HepG2 (cell line): Measurements from ENCODE around the gene EIF4E1B. TPM values are rescaled to one million over a fixed set of nuclear protein-coding genes. Genes with fewer than 3 reads are reported as not detected.

Experiments
- CBX1 ChIP-seq: IDR thresholded peaks from one replicate; pipeline ENCODE4 v1.6.1; 2016; ENCODE audit warnings: antibody characterized with exemption, low read depth
- DR1 ChIP-seq: sonication (generic); formaldehyde crosslinking; IDR thresholded peaks from 2 replicates; pipeline ENCODE4 v1.8.0; 2021; ENCODE audit warnings: mild to moderate bottlenecking, missing genetic modification reagents, inconsistent platforms
- FOXK1 ChIP-seq: sonication (generic); formaldehyde crosslinking; IDR thresholded peaks from 2 replicates; pipeline ENCODE4 v1.4.0; 2020; ENCODE audit warnings: low read depth, missing genetic modification reagents, borderline replicate concordance
- FOXO4 ChIP-seq: sonication (generic); formaldehyde crosslinking; conservative IDR thresholded peaks from 2 replicates; pipeline ENCODE4 v1.8.1; 2023; ENCODE audit warnings: missing genetic modification reagents
- LCORL ChIP-seq, 2 experiments: fragments of 450-650 bp in 1 of 2; sonication (generic) in 1 of 2; formaldehyde crosslinking in 1 of 2; IDR thresholded peaks; 2 replicates each; pipeline versions ENCODE4 v1.5.0 to v1.6.1; 2017 to 2020; ENCODE audit warnings: antibody characterized with exemption in 1 of 2, missing genetic modification reagents in 1 of 2
- MAFK ChIP-seq, 2 experiments: IDR thresholded peaks in 1 of 2; conservative IDR thresholded peaks in 1 of 2; 2 replicates each; pipeline ENCODE4 v1.6.1; 2011; ENCODE audit warnings: improper control_type of control experiment in 2 of 2, low read length in 2 of 2
- MXD4 ChIP-seq: IDR thresholded peaks from 2 replicates; pipeline ENCODE4 v1.6.1; 2016; ENCODE audit warnings: mild to moderate bottlenecking, missing biosample characterization, missing genetic modification reagents
- NR2F6 ChIP-seq, 2 experiments: IDR thresholded peaks; 2 replicates each; pipeline ENCODE4 v1.6.1; 2016; ENCODE audit warnings: antibody characterized with exemption in 1 of 2, mild to moderate bottlenecking in 1 of 2
- POLR2AphosphoS2 ChIP-seq: IDR thresholded peaks from 2 replicates; pipeline ENCODE4 v1.6.1; 2011; ENCODE audit warnings: low read depth, low read length, improper control_type of control experiment
- PPARG ChIP-seq: conservative IDR thresholded peaks from 2 replicates; pipeline ENCODE4 v1.6.1; 2016; ENCODE audit warnings: missing biosample characterization, missing genetic modification reagents
- ZC3H4 ChIP-seq: sonication (generic); formaldehyde crosslinking; IDR thresholded peaks from 2 replicates; pipeline ENCODE4 v1.4.0; 2020; ENCODE audit warnings: missing genetic modification reagents, borderline replicate concordance
- ZFP36 ChIP-seq: fragments of 150-350 bp; IDR thresholded peaks from 2 replicates; pipeline ENCODE4 v1.6.1; 2018; ENCODE audit warnings: borderline replicate concordance, low read length, low read depth; ENCODE audit not compliant: partially characterized antibody
- ZNF251 ChIP-seq: sonication (generic); formaldehyde crosslinking; IDR thresholded peaks from 2 replicates; pipeline ENCODE4 v1.9.0; 2021; ENCODE audit warnings: mild to moderate bottlenecking, missing genetic modification reagents
- ZNF512B ChIP-seq: sonication (generic); formaldehyde crosslinking; IDR thresholded peaks from 2 replicates; pipeline ENCODE4 v1.5.1; 2020; ENCODE audit warnings: missing genetic modification reagents, mild to moderate bottlenecking, borderline replicate concordance
- ZNF530 ChIP-seq: sonication (generic); formaldehyde crosslinking; IDR thresholded peaks from 2 replicates; pipeline ENCODE4 v1.5.0; 2020; ENCODE audit warnings: low read depth, mild to moderate bottlenecking, missing genetic modification reagents
- ZNF772 ChIP-seq: sonication (generic); formaldehyde crosslinking; IDR thresholded peaks from 2 replicates; pipeline ENCODE4 v1.5.0; 2020; ENCODE audit warnings: mild to moderate bottlenecking, missing genetic modification reagents
- polyA plus RNA-seq, 8 experiments: library from polyadenylated mRNA; depleted of rRNA in 3 of 8; stranded (reverse) in 7 of 8; unstranded in 1 of 8; fragments of >200 nt; fragmentation: Illumina TruSeq in 4 of 8; extraction: Trizol in 4 of 8; gene quantifications; 2 replicates each; pipeline versions ENCODE4 v1.2.1 to v1.2.3, GENCODE V29; 2011 to 2016; ENCODE audit warnings: low read depth in 4 of 8, missing spikeins in 1 of 8, mixed read lengths in 1 of 8; ENCODE audit not compliant: insufficient read depth in 1 of 8
- total RNA-seq, 5 experiments: library from RNA; depleted of rRNA; stranded (reverse); fragments of >200 nt; fragmentation: Illumina TruSeq; extraction: Trizol; gene quantifications; 2 replicates each; pipeline ENCODE4 v1.2.3, GENCODE V29; 2016; ENCODE audit warnings: low read depth in 1 of 5
- TF ChIP-seq, protein P1 (sequence below): sonication (generic); IDR thresholded peaks from 2 replicates; pipeline ENCODE4 v1.6.1; 2016; ENCODE audit warnings: low read depth, borderline replicate concordance
- TF ChIP-seq, protein P2 (sequence below): sonication (generic); formaldehyde crosslinking; IDR thresholded peaks from 2 replicates; pipeline ENCODE4 v1.4.0; 2020; ENCODE audit warnings: missing genetic modification reagents
- TF ChIP-seq, protein P3 (sequence below): sonication (generic); formaldehyde crosslinking; IDR thresholded peaks from 2 replicates; pipeline ENCODE4 v1.4.0; 2020; ENCODE audit warnings: missing genetic modification reagents

The EIF4E1B gene
- total and polyA plus RNA-seq, 2 of the 13 experiments (the other 11 are each of a cell fraction or from before 2014, with no cell fraction given), result not detected

DNA sequence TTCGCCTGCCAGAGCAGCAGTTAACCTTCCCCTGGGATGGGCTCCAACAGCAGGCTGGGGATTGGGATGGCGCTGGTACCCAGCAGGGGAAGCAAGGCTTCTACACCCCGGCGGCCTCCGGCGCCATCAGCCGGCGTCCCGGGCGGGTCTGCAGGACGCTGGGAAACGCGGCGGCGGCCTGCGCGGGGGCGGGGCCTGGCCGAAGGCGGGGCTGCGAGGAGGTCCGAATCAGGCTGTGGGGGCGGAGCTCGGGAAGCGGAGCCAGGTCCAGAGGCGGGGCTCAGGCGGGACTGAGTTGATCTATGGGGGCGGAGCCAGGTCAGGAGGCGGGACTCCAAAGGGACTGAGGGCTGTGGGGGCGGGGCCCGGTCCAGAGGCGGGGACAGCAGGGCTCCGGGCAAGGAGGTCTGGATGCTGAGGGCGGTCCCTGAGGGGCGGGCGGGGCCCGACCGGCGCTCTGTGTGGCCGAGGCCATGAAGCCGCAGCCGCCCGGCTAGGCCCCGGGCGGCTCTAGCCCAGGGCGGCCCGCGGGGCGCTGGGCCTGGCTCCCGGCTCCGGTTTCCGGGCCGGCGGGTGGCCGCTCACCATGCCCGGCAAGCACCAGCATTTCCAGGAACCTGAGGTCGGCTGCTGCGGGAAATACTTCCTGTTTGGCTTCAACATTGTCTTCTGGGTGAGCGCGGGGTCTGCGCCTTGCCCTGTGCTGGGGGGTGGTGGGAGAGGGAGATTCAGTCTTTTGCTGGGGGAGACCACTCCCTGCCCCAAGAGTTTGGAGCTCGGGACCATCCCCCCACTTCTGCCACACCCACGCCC lies 16.8 kb downstream of the EIF4E1B start, which contains the start of gene TSPAN17 (continued):
- TF ChIP-seq LCORL (IDR thresholded peaks at IDR 0.05) (no peak), LCORL (CRISPR knock-in tag; IDR thresholded peaks at IDR 0.05) (peak; percentile 54), NR2F6 (IDR thresholded peaks at IDR 0.05) (no peak), NR2F6 (CRISPR knock-in tag; IDR thresholded peaks at IDR 0.05) (no peak), ZNF530 (CRISPR knock-in tag) (no peak), FOXK1 (CRISPR knock-in tag) (no peak), PPARG (CRISPR knock-in tag) (no peak), FOXO4 (CRISPR knock-in tag) (no peak), ZFP36 (no peak), MXD4 (peak; percentile 66; the same call in 1 of the 2 replicates), CBX1 (no peak), ZNF512B (CRISPR knock-in tag) (no peak), ZNF251 (CRISPR knock-in tag) (no peak), DR1 (CRISPR knock-in tag) (peak; percentile 36; the same call in 1 of the 2 replicates), ZNF772 (CRISPR knock-in tag) (peak; percentile 43; the same call in 1 of the 2 replicates), POLR2AphosphoS2 (no peak), MAFK (conservative IDR thresholded peaks at IDR 0.05 in 1 of 2, IDR thresholded peaks at IDR 0.05 in 1 of 2; ENCODE audit: low read length in 2 of 2) (no peak), ZC3H4 (CRISPR knock-in tag) (no peak)
- TF ChIP-seq, protein P1, sequence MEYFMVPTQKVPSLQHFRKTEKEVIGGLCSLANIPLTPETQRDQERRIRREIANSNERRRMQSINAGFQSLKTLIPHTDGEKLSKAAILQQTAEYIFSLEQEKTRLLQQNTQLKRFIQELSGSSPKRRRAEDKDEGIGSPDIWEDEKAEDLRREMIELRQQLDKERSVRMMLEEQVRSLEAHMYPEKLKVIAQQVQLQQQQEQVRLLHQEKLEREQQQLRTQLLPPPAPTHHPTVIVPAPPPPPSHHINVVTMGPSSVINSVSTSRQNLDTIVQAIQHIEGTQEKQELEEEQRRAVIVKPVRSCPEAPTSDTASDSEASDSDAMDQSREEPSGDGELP, result no peak; the same call in 1 of the 2 replicates
- TF ChIP-seq, protein P2, sequence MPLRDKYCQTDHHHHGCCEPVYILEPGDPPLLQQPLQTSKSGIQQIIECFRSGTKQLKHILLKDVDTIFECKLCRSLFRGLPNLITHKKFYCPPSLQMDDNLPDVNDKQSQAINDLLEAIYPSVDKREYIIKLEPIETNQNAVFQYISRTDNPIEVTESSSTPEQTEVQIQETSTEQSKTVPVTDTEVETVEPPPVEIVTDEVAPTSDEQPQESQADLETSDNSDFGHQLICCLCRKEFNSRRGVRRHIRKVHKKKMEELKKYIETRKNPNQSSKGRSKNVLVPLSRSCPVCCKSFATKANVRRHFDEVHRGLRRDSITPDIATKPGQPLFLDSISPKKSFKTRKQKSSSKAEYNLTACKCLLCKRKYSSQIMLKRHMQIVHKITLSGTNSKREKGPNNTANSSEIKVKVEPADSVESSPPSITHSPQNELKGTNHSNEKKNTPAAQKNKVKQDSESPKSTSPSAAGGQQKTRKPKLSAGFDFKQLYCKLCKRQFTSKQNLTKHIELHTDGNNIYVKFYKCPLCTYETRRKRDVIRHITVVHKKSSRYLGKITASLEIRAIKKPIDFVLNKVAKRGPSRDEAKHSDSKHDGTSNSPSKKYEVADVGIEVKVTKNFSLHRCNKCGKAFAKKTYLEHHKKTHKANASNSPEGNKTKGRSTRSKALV (CRISPR knock-in tag), result 0 out of 2 replicates have a peak, but pooled peaks have one; percentile 23
- TF ChIP-seq, protein P3, sequence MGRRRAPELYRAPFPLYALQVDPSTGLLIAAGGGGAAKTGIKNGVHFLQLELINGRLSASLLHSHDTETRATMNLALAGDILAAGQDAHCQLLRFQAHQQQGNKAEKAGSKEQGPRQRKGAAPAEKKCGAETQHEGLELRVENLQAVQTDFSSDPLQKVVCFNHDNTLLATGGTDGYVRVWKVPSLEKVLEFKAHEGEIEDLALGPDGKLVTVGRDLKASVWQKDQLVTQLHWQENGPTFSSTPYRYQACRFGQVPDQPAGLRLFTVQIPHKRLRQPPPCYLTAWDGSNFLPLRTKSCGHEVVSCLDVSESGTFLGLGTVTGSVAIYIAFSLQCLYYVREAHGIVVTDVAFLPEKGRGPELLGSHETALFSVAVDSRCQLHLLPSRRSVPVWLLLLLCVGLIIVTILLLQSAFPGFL (CRISPR knock-in tag), result no peak
